IPS-18c (cell line): Measurements from ENCODE around the gene ISG20.

Experiments
- H3K4me3 ChIP-seq: 2 replicates; pipeline ENCODE4 v1.7.0; 2013; ENCODE audit warnings: low read depth, mild to moderate bottlenecking, low read length, moderate library complexity; ENCODE audit not compliant: insufficient read depth
- H3K9me3 ChIP-seq: one replicate; pipeline ENCODE4 v1.6.1; 2013; ENCODE audit warnings: mild to moderate bottlenecking, low read length, moderate library complexity; ENCODE audit not compliant: control insufficient read depth, insufficient read depth

Gene ISG20

DNA sequence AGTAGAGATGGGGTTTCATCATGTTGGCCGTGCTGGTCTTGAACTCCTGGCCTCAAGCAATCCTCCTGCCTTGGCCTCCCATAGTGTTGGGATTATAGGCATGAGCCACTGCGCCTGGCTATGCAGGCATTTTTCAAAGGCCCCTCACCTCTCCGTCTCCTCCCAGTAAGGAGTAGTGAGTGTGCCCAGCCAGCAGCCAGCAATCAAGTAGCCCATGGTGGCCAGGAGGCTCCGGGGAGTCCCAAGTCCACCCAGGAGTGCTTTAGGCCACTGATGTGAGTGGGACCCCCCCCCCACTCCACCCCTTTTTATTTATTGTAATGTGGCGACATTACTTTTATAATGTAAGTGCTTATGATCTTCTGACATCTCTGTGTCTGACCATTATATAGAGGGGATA is 8.1 kb downstream of the ISG20 start:
- Histone ChIP-seq H3K4me3 (no peak overlapping the region), H3K9me3 (no peaks in the 10 kb centered on the region)

DNA sequence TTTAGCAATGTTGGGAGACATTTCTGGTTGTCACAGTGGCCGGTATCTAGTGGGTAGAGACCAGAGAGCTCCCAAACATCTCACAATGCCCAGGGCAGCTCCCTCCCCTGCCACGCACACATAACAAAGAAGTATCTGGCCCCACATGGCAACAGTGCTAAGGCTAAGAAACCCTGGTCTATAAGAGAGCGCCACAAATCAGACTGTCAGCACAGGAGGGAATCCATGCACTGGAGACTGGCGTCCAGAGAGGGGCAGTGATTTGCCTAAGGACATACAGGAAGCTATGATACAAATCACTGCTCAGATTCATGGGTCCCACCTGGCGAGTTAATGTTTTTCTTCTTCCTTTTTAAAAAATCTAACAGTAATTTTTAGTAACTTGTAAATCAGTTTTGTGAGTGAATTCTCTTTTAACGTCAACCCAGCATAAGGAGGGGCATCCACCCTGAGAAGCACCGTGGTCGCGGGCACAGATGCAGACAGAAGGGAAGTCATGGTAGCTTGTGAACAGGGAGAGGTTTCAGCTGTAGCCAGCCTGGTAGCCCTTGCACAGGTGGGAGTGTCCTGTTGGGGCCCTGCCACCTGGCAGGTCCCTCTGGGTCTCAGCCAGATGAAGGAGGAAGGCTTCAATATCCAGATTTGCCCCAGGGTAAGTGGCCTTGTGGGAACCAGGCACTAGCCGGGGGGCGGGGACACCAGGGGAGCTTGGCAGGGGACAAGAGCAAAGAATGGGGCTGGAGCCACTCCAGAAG is 8.7 kb downstream of the ISG20 start:
- no peak overlapping the region for H3K4me3 ChIP-seq
- H3K9me3 ChIP-seq, result no peaks in the 10 kb centered on the region

DNA sequence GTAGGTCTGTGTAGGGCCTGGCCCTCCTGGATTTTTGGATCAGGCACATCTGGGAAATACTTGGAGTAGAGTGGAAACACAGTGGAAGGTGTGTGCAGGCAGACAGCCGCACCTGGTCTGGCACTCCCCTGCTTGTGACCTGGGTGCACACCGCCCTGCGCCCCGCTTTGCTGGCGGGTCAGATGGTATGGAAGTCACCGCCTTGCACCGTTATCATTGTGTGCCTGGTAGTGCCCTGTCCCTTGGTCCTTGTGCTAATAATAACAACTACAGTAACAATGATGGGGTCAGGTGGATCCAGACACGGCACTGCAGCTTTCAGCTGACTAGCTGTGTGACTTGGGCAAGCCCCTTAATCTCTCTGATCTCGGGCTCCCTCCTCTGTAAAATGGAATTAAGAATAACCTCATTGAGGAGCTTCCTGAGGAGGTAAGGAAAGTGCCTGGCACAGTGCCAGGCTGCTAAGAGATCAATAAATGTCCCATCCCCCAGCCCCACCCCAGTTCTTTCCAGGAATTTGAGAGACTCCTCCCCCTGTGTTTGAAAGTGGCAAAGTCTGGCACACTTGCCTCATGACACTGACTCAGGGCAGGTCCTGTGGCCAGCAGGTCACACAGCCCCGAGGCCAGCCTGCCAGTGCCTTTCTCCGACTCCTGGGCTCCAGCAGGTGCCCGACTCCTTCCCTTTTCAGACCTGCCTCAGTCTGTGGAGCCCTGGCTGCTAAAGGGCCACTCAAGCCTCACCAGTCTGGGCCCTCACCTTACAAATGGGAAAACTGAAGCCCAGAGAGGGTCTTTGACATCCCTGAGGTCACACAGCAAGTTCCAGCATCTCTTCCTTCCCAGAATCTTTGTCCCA is 9.8 kb downstream of the ISG20 start:
- no peak overlapping the region for H3K4me3 ChIP-seq
- H3K9me3 ChIP-seq, result no peaks in the 10 kb centered on the region

DNA sequence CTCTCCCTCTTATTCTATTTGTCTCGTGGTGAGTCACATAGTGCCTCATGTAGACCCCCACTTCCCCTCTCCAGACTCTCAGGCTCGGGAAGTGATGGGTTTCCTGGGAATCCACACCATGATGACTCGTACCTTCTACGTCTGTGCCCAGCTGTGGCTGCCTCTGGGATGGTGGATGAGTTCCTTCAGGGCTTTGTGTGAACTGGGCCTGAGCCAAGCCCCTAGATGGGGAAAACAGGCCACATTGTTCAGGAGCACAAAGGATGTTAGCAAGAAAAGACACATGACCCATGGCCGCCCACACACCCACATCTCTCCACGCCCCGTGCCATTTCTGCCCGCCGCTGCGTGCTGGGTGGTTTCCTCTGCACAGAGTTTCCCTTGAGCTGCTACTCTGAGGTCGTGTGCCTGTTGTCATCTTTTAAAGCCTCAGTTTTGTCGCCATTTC is 10.5 kb downstream of the ISG20 start:
- Histone ChIP-seq H3K4me3 (no peak overlapping the region), H3K9me3 (no peaks in the 10 kb centered on the region)

DNA sequence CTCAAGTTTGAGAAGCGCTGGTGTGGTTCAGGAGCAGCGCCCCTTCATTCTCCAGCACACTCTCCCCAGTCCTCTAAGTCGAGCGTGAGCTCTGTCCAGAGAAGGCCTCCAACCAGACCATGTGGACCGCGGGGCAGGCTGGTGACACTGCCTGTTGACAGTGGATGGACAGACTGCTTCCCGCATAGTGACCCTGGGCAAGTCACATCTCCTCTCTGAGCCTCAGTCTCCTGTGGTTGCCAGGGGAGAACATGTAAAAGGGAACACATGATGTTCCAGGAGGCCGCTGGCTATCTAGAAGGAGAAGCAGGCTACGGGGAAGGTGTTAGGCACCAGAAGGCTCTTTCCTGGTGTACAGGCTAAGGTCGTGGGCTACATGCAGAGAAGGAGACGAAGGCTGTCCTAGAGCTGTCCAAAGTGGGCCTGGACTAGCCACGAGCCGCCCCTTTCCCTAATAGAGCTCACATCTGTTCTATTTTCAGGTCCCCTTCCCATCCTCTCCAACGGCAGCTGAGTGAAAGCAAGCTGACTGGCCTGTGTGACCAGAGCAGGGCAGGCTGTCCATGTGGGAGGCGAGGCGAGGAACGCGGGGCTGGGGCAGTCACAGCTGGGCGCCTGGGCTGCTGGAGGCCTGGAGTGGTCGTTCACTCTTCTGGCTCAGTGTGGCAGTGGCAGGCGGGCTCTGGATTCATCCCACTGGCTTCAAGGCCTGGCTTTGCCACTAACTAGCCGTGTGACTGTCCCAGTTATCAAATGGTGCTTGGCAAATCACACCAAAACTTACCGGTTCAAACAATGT is 11.1 kb downstream of the ISG20 start:
- Histone ChIP-seq H3K9me3 (peaks cover 1% of the 10 kb centered on the region), H3K4me3 (no peak overlapping the region)

DNA sequence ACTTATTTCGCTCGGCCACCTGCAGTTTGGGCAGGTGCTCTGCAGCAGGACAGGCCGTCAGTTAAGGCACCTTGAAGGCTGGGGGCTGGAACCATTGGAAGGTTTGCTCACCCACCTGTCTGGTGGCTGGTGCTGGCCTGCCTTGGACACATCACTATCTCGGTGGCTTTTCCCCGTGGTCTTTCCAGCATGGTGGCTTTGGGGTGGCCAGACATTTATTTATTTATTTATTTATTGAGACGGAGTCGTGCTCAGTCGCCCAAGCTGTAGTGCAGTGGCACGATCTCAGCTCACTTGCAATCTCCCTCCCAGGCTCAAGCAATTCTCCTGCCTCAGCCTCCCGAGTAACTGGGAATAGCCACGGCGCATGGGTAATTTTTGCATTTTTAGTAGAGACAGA is 11.7 kb downstream of the ISG20 start:
- Histone ChIP-seq H3K9me3 (peaks cover 2% of the 10 kb centered on the region), H3K4me3 (no peak overlapping the region)

DNA sequence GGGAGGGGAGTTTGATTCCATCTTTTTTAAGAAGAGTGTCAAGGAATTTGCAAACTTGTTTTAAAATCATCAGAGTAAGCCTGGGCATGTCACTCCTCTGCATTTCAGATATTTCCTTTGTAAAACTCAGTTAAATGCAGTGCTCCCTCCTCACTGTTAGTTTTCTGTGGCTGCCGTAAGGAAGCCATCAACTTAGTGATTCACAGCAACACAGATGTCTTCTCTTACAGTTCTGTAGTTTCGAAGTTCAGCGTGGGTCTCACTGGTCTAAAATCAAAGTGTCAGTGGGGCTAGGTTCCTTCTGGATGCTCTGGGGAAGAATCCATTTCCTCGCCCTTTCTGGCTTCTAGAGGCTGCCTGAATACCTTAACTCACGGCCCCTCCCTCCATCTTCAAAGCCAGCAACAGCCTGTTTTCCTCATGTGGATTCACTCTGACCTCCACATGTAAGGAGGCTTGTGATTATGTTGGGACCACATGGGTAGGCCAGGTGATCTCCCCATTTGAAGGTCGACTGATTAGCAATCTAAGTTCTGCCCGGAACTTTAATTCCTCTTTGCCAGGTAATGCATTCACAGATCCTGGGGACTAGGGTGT is 12.4 kb downstream of the ISG20 start:
- H3K4me3 ChIP-seq, result no peak overlapping the region
- peaks cover 2% of the 10 kb centered on the region for H3K9me3 ChIP-seq

DNA sequence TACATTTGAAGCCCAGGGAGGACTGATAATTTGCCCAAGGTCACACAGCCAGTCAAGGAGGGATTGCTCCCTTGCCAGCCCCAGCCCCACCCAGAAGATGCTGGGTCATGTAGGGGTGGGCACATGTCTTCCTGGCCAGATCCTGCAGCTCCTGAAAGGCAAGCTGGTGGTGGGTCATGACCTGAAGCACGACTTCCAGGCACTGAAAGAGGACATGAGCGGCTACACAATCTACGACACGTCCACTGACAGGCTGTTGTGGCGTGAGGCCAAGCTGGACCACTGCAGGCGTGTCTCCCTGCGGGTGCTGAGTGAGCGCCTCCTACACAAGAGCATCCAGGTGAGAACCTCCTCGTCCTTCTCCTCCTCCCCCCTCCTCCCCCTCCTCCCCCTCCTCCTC is 13.2 kb downstream of the ISG20 start:
- H3K9me3 ChIP-seq, result peaks cover 2% of the 10 kb centered on the region
- H3K4me3 ChIP-seq, result no peak overlapping the region

DNA sequence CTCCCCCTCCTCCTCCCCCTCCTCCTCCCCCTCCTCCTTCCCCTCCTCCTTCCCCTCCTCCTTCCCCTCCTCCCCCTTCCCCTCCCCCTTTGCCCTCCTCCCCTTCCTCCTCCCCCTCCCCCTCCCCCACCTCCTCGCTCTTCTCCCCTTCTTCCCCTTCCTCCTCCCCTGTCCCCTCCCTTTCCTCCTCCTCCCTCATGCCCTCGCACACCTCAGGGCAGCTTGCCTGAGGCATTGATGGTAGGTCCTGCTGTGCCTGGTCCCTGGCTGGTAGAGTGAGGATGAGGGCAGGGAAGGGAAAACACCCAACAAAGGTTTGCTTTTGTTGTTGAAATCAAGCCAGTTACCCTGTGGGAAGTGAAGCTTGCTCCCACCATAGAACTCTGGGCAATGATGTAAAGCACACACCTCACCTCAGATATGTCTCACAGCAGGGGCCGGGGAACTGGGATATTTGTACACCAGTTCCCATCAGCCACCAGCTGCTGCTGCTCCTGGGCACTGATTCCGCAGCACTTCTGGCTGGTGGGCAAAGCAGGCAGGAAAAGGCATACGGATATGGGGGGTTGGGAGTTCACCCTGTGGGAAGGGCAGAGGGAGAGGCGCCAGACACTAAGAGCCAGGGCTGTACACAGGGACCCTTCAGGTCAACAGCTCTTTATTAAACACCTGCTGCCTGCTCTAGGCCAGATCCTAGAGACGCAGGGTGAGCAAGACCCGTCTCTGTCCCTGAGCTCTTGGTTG is 13.8 kb downstream of the ISG20 start:
- Histone ChIP-seq H3K4me3 (no peak overlapping the region), H3K9me3 (peaks cover 2% of the 10 kb centered on the region)

DNA sequence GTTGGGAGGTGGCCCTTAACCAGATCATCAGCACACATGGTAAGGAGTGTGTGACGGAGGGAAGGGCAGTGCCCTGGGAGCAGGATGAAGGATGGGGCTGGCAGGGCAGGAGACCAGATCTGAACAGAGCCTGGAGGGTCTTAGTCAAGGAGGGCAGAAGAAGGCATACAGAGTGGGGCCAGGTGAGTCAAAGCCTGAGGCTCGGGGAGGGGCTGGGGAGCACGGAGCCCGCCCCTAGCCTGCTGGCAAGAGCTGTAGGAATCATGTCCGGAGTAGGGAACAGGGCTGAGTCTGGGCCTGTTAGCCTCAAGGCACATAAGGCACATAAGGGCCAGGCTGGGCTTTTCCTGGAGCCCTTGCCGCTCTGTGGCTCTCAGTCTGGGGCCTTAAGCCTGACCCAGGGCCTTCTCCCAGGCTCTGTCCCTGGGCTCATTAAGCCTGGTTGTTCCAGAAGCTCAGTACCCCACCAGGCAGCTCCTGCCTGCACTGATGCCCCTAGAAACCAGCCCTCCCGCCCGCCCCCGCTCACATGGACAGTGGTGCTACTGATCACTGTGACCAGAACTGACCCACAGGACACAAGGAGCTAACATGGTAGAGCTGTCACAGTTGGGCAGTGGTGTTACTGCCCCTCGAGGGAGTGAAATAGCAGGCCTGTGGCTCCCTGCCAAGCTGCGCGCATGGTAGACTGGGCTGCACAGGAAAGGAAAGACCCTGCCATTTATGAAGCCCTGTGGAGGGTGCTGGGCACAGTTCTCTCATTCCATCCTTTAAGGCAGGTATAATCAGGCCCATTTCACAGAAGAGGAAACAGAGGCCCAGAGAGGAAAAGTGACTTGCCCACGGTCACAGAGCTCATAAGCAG is 14.6 kb downstream of the ISG20 start:
- Histone ChIP-seq H3K4me3 (no peak overlapping the region), H3K9me3 (peaks cover 2% of the 10 kb centered on the region)

DNA sequence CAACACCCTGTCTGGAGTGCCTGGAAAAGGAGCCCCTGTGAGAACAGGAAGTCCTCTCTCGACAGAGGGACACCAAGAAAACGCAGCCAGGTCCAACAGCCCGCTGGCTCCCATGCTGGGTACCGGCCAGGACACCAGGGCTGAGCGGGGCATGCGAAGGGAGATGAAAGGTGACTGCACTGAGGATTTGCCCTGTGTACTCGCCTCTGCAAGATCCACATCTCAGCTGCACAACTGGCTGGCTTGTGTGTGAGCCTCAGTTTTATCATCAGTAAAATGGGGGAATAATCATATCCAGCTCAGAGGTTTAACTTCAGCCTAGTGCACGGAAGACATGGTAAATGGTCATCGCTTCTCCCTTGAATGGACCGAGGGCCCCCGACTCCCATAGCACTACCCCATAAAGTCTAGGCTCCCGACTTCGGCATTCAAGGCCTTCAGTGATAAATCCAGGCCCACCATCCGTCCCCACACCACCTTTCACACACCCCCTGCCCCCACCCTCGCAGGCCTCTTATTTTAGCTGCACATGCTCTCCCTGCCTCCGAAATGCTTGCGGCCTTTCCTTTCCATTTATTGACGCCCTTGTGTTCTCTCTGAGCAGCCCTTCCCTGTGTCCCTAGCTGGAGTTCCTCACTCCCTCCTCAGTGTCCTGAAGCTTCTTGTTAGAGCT is 15.8 kb downstream of the ISG20 start:
- peaks cover 2% of the 10 kb centered on the region for H3K9me3 ChIP-seq
- H3K4me3 ChIP-seq, result no peak overlapping the region

DNA sequence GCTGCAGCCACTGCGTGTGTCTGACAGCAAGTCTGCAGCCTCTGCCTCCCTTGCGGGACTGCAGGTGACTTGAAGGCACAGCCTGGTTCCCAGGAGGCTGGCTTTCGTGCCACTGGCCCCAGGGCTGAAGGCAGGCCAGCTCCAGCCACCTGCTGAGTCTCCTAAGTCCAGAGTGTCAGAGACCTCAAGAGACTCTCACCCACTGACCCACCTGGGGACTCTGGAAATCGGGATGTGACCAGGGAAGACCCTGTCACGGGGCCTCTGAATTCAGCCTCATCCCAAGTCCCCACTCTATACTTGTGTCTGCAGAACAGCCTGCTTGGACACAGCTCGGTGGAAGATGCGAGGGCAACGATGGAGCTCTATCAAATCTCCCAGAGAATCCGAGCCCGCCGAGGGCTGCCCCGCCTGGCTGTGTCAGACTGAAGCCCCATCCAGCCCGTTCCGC is 16.3 kb downstream of the ISG20 start:
- Histone ChIP-seq H3K4me3 (no peak overlapping the region), H3K9me3 (peaks cover 2% of the 10 kb centered on the region)

DNA sequence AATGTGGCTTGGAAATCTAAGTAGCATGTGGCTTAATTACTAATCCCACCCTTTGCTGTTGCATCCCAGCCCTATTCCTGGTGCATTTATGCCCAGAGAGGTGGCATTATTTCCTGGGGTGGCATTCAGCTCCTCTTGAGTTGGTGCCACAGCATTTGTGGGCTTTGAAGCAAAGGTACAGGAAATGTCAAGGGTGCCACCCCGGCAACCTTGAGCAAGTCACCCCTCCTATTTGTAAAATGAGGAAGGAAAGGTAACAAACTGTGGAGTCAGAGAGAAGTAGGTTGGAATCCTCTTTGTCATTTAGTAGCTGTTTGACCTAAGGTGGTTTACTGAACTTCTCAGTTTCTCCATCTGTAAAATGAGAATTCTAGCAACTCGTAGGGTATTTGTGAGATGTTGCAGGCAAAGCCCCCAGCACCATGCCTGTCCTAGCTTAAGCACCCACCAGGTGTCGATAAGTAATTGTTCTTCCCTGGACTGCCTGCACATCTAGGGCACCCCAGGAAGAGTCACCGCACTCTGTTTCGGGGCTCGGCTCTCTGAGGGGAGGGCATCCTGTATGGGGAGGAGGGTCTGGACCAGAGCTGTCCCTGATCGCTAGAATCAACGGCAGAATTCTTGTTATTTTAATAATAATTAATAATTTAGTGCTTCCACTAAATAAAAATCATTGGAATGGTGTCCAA is 17.1 kb downstream of the ISG20 start:
- H3K9me3 ChIP-seq, result peaks cover 2% of the 10 kb centered on the region
- no peak overlapping the region for H3K4me3 ChIP-seq

DNA sequence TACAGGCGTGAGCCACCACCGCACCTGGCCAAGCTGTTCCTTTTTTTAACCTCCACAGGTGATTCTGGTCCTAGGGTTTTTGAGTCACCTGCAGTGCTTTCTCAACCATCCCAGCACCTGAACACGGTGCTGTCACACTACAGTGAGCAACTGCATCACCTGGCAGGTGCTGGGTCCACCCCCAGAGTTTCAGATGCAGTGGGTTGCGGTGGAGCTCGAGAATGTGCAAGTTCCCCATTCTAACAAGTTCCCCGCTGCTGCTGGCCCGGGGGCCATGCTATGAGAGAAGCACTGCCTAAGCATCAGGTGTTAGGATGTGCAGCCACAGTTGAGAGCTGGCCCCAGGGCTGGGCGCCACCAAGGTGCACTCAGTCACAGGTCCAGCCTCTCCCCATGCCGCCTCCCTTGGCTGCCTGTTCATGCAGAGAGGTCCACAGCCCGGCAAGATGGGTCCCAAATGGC is 18.0 kb downstream of the ISG20 start:
- Histone ChIP-seq H3K9me3 (peaks cover 2% of the 10 kb centered on the region), H3K4me3 (no peak overlapping the region)
